Measurements from ENCODE around the gene ANKRD29. TPM values are rescaled to one million over a fixed set of nuclear protein-coding genes. Genes with fewer than 3 reads are reported as not detected.

ANKRD29 gene
- total RNA-seq, 1 experiment from 2014 or later, result 2.4 TPM

DNA sequence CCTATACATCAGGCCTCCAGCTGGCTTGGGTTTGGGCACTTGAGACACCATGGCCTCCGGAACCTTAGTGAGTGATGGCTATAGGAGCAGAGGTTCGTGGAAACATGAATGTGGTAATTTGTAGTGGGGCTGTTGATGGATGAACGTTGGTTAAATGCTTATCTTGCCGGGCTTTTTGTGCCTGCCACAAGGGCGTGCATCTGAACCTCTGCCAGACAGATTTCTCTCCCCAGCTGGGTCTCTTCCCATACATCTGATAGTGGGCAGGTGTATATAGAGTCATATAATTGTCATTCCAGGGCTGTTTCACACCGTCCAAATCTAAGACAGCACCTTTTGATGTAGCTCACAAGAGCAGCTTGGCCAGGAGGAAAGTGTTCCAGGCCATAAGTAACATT lies 41.3 kb upstream of the ANKRD29 start:
- TF ChIP-seq, protein P1, sequence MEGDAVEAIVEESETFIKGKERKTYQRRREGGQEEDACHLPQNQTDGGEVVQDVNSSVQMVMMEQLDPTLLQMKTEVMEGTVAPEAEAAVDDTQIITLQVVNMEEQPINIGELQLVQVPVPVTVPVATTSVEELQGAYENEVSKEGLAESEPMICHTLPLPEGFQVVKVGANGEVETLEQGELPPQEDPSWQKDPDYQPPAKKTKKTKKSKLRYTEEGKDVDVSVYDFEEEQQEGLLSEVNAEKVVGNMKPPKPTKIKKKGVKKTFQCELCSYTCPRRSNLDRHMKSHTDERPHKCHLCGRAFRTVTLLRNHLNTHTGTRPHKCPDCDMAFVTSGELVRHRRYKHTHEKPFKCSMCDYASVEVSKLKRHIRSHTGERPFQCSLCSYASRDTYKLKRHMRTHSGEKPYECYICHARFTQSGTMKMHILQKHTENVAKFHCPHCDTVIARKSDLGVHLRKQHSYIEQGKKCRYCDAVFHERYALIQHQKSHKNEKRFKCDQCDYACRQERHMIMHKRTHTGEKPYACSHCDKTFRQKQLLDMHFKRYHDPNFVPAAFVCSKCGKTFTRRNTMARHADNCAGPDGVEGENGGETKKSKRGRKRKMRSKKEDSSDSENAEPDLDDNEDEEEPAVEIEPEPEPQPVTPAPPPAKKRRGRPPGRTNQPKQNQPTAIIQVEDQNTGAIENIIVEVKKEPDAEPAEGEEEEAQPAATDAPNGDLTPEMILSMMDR (IDR thresholded peaks at IDR 0.05; ENCODE audit: unreplicated experiment), result no peak
- ChIA-PET CTCF (interaction anchor here (0.6 to 6.7 kb wide), 25 partner anchors 9 to 412 kb away, joined by 3 to 211 read pairs (median 5); no protein-coding TSS in a partner anchor), POLR2A (interaction anchor here (0.7 to 3.3 kb wide), 7 partner anchors 9 to 220 kb away, joined by 3 to 23 read pairs (median 4); no protein-coding TSS in a partner anchor)
- Mint-ChIP-seq H3K4me1 (ENCODE audit: insufficient read depth, unreplicated experiment) (peaks cover 5% of the 10 kb centered on the region), H3K27ac (ENCODE audit: low read depth, unreplicated experiment) (no peak overlapping the region), H3K27me3 (ENCODE audit: insufficient read depth, unreplicated experiment) (no peaks in the 10 kb centered on the region), H3K4me3 (ENCODE audit: unreplicated experiment) (no peak overlapping the region), H3K36me3 (ENCODE audit: insufficient read depth, unreplicated experiment) (no peaks in the 10 kb centered on the region), H3K9me3 (ENCODE audit: unreplicated experiment) (no peaks in the 10 kb centered on the region)
- BruUV-seq (replicated peaks), result no TSS peak
- intact Hi-C loops (cut with micrococcal nuclease), result loop anchor here (1.0 to 5.0 kb wide), 6 partner anchors 82 to 413 kb away; no protein-coding TSS in a partner anchor
- no peak for DNase-seq (ENCODE audit: unreplicated experiment)

DNA sequence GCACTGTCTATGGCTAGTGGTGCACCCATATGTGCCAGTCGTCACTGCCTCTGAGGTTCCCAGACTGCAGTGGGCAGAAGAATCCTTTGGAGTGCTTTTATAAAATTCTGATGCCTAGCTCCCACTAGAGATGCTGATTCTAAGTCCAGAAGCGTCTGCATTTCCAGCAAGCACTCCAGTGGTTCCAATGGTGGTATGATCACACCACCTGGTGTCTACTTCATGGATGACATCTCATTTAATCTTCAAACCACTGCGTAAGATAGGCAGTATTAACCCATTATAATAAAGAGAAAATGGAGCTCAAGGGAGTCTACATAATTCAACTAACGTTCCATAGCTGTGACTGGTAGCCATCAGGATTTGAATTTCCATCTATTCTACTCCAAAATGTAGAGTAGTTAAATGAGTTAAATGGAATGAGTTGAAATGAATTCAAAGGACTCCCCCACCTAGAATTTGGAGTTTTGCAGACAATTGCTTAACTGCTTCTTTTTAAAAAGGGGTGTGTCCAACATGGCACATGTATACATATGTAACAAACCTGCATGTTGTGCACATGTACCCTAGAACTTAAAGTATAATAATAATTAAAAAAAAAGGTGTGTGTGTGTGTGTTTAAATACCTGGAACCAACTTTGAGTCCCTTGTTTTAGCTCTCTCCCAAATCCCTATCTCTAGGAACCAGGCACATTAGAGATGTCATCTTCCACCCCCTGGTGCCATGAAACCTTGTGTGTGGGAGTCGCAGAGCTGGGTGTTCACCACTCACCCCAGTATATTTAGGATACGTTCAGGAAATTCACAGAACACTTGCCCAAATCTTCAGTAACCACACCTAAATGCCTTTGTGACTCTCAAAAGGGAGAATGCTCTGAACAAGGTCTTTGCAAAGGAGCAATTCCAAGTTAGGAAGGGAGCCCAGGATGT lies 40.6 kb upstream of the ANKRD29 start:
- Mint-ChIP-seq H3K27ac (ENCODE audit: low read depth, unreplicated experiment) (no peak overlapping the region), H3K27me3 (ENCODE audit: insufficient read depth, unreplicated experiment) (no peaks in the 10 kb centered on the region), H3K9me3 (ENCODE audit: unreplicated experiment) (no peaks in the 10 kb centered on the region), H3K4me1 (ENCODE audit: insufficient read depth, unreplicated experiment) (peaks cover 5% of the 10 kb centered on the region), H3K4me3 (ENCODE audit: unreplicated experiment) (no peak overlapping the region), H3K36me3 (ENCODE audit: insufficient read depth, unreplicated experiment) (peaks cover 4% of the 10 kb centered on the region)
- no TSS peak for BruUV-seq (replicated peaks)
- POLR2A ChIA-PET, result interaction anchor here (0.6 to 3.3 kb wide), 12 partner anchors 8 to 219 kb away, joined by 3 to 23 read pairs (median 4); no protein-coding TSS in a partner anchor
- CTCF ChIA-PET, result interaction anchor here (0.6 to 6.7 kb wide), 61 partner anchors 8 to 449 kb away, joined by 3 to 211 read pairs (median 5); partner anchors contain the start of genes ANKRD29 and RMC1
- TF ChIP-seq, protein P1 (IDR thresholded peaks at IDR 0.05; ENCODE audit: unreplicated experiment), result peak; percentile 62
- intact Hi-C loops (cut with micrococcal nuclease), result loop anchor here (1.0 to 5.0 kb wide), 6 partner anchors 81 to 414 kb away; no protein-coding TSS in a partner anchor
- peak; percentile 76 for DNase-seq (ENCODE audit: unreplicated experiment)

DNA sequence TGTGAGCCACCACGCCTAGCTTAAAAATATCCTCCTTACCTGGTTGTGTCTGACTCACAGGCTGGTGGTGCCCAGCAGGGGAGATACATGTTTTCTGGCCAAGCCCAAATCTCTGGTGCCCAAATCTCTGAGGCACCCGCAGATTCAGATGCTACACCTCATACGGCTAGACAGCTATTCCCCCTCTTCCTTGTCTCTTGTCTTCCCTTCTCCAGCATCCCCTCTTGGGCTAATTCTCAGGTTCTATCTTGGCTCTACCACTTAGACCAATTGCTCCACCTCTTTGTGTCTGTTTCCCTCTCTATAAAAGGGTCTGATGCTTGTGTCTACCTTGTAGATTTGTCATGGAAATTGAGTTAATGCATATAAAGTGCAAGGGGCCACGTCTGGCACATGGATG lies 39.9 kb upstream of the ANKRD29 start:
- POLR2A ChIA-PET, result interaction anchor here (0.6 to 3.3 kb wide), 9 partner anchors 9 to 171 kb away, joined by 3 to 23 read pairs (median 4); no protein-coding TSS in a partner anchor
- TF ChIP-seq, protein P1 (IDR thresholded peaks at IDR 0.05; ENCODE audit: unreplicated experiment), result no peak
- no peak overlapping the region for H3K4me3 Mint-ChIP-seq (ENCODE audit: unreplicated experiment)
- CTCF ChIA-PET, result interaction anchor here (0.6 to 6.7 kb wide), 49 partner anchors 8 to 449 kb away, joined by 3 to 211 read pairs (median 6); partner anchors contain the start of genes ANKRD29 and RMC1
- peaks cover 4% of the 10 kb centered on the region for H3K36me3 Mint-ChIP-seq (ENCODE audit: insufficient read depth, unreplicated experiment)
- no TSS peak for BruUV-seq (replicated peaks)
- no peaks in the 10 kb centered on the region for H3K9me3 Mint-ChIP-seq (ENCODE audit: unreplicated experiment)
- no peaks in the 10 kb centered on the region for H3K27me3 Mint-ChIP-seq (ENCODE audit: insufficient read depth, unreplicated experiment)
- no peak for DNase-seq (ENCODE audit: unreplicated experiment)
- no peak overlapping the region for H3K27ac Mint-ChIP-seq (ENCODE audit: low read depth, unreplicated experiment)
- intact Hi-C loops (cut with micrococcal nuclease), result loop anchor here (1.0 to 5.0 kb wide), 6 partner anchors 80 to 415 kb away; no protein-coding TSS in a partner anchor
- H3K4me1 Mint-ChIP-seq (ENCODE audit: insufficient read depth, unreplicated experiment), result peaks cover 5% of the 10 kb centered on the region

All from MCF 10A (cell line).